ENCODE data around the gene ENDOV.

The ENDOV gene

DNA sequence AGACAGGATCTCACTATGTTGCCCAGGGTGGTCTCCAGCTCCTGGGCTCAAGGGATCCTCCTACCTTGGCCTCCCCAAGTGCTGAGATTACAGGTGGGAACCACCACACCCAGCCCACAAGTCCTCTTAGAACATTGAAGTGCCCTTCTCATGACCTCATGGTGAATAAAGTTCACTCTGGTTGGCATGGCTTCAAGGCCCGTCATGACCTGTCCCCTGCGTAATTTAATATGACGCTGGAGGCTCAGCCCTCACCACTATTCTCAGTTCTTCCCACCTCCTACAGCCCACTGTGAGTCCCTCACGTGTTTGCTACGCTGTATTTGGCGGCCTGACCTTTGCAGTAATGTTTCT lies 1.9 kb downstream of the ENDOV start:
- DNase-seq, result no peak

DNA sequence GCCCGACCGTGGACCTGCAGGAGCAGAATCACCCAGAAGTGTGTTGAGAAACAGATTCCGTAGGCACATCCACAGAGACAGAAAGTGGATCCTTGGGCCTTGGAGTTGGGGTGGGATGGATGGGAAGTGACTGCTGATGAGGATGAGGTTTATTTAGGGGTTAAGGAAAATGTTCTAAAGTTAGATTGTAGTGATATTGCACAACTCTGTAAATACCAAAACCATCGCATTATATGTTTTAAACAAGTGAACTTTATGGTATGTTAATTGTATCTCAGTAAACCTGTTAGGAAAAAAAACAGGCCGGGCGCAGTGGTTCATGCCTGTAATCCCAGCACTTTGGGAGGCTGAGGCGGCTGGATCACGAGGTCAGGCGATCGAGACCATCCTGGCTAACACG lies 3.6 kb downstream of the ENDOV start:
- no peak for DNase-seq

DNA sequence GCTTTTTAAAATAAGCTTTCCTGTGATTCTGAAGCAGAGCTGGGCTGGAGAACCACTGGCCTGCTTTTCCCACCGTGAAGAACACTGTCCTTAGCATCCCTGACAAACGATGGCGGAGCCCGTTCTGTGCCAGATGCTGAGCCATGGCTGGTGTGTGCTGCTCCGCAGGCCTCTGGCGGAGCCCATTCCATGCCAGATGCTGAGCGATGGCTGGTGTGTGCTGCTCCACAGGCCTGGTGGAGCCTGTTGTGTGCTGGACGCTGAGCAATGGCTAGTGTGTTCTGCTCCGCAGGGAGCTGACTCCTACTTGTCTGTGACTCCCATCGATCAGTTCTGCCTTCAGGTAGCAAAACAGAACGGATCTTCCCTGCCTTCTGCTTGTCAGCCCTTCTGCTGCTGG lies 4.3 kb downstream of the ENDOV start:
- no peak for DNase-seq

DNA sequence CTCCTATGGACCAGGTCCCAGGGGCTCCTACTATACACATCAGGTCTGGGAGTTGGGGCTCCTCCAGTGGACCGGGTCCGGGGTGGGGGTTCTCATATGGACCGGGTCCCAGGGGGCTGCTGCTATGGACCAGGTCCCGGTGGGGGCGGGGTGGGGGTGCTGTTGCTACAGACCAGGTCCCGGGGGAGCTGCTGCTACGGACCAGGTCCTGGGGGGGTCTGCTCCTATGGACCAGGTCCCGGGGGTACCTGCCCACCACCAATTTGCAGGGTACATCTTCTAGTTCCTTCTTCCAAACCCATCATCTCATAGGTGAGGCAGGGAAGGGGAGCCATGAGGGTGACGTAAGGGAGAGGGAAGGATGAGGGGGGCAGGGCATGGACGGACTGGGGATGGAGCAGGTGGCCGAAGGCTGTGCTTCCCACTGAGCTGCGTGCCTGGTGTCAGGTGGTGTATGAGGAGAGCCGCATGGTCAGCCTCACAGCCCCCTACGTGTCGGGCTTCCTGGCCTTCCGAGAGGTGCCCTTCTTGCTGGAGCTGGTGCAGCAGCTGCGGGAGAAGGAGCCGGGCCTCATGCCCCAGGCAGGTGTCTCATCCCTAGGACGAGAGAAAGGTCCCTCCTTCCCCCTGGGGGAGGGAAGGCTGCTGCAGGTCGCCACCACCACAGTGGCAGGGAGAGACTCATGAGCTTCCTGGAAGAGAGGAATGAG lies 6.6 kb downstream of the ENDOV start:
- DNase-seq, result no peak

DNA sequence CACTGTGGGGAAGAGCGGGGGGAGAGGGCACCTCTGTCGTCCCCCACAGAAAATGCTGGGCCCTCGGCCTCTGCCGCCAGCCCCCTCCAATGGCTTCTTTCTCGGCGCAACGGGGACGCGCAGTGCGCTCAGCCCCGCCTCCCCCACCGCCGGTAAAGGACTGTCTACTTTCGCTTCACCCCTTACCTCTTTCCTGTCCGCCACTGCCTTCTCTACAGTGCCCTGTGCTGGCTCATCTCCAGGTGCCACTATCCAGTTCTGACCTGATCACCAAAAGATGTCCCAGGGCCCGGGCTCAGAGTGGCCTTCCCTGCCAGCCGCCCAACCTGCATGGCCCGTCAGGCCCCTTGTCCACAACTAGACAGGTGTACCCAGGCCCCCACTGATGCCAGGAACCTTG lies 7.3 kb downstream of the ENDOV start:
- no peak for DNase-seq

DNA sequence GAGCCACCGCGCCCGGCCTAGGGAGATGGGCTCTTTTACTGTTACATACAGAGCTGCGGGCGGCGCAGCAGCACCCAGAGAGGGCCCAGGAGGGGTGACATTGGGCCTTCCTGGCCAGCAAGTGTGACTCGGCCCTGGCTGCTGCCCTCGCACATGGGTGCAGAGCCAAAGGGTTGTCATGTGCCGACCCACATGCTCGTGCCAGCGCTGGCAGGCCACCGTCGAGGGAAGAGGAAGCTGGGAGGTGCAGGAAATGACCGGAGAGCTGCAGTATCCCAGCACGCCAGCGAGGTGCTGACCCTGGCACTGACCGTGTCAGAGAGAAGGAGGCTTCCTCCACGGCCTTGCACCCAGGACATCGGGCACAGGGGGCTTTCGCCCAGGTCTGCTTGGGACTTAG lies 8.0 kb downstream of the ENDOV start:
- no peak for DNase-seq

DNA sequence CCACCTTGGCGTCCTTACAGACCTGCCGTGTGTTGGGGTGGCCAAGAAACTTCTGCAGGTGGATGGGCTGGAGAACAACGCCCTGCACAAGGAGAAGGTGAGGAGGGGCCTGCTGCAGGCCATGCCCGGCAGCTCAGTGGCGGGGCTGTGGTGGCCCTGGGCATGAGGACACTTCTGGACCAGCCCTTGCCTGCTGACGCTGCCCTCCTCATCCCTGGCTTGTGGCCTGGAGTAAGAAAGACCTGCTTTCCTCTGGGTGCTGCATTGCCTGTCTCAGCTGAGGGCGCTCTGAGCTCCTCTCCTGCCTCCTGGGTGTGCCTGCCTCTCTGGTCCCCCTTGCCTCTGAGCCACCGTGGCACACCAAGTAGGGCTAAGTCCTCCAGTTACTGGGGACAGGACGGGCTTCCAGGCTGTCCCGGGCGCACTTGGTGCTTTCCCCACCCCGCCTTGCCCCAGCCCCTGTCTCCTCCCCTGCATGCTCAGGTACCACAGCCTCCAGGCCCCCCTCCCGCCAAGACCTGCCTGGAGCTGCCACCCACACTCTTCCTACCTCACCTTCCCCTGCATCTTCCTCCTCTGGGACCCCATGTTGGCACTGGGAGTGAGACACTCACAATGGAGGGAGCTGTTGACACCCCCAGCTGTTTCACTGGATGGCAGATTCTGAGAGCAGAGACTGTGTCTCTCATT lies 8.7 kb downstream of the ENDOV start:
- DNase-seq, result no peak

DNA sequence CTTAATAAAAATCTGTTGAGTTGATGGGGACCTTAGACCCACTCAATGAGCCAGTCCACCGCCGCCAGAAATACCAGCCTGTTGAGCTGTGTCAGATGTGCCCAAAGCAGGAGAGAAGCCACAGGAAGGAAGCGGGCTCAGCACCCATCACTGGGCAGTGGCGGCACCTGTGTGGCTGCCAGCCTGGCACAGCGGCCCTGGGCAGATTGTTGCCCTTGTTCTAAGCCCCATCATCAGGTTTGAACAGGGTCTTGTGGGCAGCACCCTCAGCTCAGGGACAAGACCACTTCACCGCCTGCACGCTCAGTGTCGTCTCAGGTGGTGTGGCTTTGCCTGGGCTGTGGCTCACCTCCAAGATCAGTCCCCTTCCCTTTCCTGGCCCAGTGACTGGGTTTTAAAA lies 9.3 kb downstream of the ENDOV start:
- DNase-seq, result no peak

DNA sequence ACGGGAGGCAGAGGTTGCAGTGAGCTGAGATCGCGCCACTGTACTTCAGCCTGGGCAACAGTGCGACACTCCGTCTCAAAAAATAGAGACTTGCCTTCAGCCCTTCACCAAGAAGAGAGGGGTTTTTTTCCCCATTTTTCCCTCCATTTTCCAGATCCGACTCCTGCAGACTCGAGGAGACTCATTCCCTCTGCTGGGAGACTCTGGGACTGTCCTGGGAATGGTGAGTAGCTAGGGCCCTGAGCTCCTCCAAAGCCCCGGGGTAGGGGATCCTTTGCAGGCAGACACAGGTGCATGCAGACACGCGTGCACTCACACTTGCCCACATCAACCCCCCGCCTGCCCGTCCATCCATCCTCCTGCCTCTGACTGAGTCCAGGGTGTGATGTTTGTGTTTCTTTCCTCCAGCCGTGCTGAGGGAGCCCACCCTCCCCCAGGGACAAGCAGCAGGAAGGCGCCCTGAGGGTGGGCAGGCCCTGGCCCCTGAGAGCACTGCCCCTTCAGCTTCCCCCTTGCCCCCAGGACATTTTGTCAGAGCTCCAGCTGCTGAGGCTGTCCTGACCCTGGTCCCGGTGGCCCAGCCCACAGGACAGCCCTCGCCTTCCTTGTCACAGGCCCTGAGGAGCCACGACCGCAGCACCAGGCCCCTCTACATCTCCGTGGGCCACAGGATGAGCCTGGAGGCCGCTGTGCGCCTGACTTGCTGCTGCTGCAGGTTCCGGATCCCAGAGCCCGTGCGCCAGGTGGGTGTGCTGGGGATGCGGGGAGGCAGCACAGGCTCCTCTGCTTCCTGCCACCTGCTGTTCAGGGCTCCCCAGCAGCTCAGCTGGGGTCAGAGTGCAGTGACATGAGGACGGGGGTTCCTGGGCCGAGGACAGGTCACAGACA lies 10.2 kb downstream of the ENDOV start:
- DNase-seq, result no peak

DNA sequence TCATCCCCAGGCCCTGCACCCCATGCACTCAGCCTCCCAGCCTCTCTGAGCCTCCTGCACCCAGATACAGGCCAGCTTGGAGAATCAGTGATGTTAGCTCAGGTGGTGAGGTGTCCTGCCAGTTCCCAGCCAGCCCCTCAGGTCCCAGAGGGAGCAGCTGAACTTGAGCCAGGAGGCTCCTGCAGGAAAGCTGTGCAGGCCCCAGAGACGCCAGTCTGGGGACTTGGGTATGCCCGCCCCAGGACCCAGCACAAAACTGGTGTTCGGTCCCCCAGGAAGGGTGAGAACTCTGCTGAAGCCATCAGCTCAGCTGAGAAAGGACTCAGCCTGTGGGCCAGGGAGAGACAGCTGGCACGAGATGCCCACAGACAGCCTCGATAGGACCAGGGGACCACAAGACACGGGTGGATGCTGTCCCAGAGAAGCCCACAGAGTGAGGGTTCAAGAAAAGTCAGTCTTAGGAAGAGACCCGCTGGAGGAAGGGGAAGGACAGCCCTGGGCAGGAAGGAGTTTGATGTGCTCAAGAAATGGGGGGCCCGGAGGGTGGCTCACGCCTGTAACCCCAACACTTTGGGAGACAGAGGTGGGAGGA lies 11.0 kb downstream of the ENDOV start:
- no peak for DNase-seq

DNA sequence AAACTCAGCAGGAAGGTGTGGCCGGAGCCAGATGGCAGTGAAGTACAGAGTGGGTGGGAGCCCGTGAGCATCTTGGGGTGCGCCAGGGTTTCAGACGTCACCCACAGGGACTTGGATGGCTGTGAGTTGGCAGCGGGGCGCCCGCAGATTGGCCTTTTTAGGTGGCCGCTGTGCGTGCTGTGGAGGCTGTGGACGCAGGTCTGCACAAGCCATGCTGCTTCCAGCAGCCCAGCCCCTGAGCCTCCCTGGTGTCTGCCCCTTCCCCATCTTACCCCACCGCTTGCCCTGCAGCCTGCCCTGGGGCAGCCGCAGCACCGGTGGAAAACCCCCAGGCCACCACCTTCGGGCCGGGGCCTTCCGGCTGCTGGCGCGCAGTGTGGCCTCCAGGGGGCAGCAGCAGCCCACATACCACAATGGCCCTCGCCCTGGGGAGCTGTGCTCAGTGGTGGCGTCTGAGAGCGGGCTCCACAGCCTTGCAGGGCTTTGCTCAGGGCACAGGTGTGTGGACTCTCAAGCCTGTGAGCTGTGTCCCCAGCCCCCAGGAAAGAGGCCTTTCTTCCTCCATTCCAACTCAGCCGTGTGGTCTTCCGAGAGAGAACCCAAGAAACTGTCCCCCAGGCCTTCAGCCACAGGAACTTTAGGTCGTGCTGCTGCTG lies 11.8 kb downstream of the ENDOV start:
- DNase-seq, result peak; percentile 90

DNA sequence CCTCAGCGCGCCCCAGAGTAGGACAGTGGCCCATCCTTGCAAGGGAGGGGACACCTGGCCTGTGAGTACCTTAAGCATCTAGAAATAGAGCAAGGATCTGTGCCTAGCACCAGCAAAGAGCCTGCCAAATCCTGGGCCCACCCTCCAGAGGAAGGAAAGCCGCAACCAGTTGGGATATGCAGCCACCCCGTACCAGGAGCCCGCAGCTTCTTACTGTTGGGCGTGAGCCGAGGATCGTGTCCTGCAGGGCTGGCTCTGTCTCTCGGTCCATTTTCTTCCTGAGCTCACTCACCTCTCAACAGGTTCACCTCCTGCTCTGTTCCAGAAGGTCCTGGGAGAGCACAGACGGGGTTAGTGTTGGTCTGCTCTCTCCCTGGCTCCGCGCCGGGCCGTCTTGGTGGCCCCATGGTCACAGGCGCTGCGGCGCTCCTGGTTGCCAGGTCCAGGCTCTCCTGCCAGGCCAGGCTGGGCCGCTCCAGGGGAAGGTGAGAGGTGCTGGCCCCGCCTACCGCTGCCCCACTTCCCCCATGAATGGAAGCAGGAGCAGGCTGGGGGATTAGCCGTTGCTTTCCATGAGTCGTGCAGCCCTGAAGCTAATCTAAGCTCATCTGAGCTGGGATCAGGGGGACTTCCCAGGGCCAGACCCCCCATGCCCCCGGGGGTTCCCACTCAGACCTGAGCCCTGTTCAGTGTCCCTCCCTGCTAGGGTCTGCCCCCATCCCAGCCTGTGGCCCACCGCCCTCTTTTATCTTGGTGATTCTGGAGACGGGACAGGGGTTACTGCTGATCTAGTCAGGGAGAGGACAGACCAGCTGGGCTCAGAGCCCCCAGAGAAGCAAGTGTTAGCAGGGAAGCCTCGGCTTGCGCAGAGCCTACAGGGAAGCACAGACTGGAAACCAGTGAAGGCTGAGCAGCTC lies 12.7 kb downstream of the ENDOV start:
- DNase-seq, result no peak

DNA sequence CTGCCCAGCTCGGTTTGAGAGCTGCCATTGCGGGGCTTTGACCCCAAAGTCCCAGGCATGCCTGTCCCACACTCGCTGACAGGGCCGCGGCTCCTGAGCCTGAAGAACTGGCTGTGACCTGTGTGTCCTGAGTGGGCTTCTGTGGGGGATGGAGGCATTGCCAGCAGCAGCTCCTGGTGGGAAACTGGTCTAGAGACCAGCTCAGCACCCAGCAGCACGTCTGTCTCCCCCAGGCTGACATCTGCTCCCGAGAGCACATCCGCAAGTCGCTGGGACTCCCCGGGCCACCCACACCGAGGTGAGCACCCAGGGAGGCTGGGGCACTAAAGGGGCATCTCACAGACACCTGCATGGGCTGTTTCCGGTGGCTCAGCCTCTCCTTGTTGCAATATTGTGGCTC lies 13.4 kb downstream of the ENDOV start:
- DNase-seq, result no peak

DNA sequence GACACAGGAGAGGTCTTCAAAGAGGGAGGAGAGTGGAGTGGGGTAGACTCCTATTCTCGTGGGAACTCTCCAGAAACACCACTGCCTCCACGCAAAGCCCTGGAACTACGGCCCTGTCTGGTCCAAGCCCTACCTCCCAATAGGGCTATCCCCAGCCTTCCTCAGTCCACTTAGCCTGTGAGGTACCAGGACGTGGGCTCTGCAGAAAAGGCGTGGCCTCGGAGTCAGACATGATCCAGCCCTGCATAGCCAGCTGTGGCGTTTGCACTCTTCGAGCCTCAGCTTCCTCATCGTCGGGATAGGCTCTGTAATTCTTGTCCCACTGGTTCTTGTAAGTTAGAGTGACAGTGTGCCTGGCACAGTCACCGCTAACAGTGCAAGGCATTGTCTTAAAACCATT lies 13.8 kb downstream of the ENDOV start:
- no peak for DNase-seq

DNA sequence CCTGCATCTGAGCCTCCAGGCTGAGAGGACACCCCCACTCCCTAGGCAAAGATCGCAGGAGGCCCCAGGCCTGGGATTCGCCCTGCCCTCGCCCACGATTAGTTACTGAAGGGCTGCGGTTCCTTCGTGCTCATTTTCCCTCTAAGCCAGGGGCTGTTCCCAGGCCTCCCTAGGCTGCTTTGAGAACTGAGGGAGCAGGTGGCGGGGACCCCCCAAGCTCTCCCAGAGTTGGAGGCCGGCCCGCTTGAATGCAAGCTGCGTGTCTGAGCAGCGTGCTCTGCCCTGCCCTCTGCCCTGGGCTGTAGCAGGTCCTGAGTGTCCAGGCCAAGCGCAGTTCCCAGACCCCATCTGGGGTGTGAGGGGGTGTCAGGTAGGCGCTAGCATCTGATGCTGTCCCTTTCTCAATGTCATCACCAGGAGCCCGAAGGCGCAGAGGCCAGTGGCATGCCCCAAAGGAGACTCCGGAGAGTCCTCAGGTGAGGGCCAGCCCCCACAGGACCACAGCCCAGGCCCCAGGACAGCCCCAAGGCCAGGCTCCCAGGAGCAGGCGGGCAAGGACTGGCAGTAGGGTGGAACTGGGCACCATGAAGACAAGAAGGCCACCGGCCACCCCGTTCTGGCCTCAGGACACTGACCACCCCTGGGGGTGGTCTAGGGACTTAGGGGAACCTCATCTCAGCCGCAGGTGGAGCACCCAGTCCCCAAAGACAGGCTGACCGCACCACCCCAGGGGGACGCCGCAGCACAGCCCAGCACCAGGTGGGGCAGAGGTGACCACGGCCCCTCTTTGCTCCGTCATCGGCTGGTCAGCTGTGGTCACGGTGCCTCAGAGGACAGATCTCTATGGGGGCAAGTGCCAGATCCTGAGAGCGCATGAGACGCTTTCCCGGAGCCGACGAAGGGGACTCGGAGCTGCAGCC lies 14.6 kb downstream of the ENDOV start:
- no peak for DNase-seq

DNA sequence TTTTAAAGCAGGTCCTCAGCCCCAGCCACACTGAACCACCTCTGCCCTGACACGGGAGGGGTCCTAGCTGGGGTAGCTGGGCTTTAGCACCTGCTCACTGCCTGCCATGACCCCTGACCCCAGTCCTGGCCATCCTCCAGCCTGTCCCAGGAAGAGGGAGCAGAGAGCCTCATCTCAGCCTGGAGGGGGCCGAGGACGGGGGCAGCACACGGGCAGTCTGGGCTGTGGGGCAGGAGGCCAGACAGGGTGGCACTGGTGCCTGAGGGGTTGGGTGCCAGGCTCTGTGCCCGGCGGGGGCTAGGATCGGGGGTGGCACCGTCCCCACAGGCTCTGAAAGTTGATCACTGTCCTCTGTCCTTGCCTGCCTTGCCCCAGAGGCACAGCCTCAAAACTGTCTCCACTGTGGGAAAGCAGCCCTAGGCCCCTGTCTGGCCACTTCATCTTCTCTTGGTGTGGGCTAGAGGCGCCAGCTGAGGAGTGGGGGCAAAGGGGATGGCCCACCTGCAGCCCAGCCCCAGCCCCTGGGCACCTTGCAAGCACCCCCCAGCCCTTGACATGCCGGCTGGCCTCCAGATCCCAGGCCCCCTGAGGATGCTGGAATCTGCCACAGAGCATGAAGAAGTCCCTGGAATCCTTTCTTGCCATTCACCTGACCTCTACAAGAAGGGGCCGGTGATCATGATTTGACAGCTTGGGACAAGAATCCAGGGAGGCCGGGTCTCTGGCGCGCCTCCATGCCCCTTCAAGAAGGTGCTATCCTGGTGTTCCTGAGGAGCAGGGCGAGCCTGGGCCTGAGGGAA lies 15.7 kb downstream of the ENDOV start:
- DNase-seq, result no peak

DNA sequence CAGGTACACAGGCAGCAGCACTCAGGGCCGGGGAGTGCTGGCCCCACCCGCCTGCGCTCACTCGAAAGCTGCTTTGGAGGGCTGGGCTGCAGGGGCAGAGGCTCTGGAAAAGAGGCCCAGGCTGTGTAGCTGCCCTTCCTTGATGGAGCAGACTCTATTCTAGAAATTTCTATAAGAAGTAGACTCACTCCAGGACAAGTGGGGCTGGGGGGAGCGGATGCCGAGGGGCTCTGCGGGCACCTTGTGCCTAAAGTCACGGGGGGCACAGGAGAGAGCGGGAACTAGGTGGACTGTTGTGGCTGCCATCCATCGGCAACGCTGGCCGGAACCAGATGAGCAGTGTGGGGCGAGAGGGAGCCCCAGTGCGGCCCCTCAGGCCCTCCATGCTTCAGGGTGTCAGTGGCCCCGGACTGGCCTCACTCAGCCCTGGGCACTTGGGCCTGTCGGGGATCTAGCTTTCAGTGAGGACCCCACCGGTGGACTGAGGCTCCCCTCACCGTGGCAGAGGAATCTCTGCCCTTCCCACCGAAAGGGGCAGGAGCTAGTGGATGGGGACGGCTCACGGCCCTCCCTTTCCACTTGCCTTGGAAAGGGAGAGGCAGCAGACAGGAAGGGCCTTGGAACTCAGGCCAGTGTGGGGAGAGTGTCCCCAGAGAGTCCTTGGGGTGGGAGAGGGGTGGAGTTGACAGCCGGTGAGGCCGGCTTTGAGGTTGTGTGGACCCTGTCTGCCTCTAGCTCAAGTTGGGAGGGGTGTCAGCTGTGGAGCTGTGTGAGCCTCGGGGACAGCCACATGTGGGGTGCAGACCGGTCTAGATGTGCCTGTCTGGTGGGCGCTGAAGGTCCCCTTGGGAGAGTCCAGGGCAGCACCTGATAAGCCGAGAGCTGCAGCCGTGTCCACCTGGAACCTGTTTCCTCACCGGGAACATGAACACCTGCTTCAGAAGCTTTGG lies 16.6 kb downstream of the ENDOV start:
- no peak for DNase-seq

DNA sequence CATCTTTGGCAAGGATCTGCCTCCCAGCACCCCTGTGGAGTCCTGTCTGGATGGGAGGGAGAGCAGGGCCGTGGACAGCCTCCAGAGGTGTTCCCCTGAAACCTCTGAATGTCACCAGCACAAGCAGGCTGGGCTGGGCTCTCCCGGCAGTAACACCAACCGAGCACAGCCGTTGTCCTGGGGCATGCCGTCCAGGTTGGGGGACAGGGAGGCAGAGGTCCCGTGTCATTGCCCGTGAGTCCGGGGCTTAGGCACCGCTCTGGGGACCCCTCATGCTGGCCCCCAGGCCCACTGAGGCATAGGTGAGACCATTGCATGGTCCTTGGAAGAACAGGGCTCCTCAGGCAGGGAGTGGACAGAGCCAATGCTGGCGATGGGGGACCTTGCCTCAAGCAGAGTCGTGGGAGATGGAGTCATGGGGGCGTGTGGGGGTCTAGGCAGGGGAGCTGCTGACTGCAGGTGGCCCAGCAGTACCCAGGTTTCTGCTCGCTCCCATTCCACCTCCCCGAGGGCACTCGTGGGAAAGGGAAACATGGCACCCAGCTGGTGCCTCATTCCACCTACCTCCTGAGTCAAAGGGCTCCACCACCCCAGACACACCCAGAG lies 17.5 kb downstream of the ENDOV start:
- no peak for DNase-seq

Measured in activated CD4-positive, alpha-beta T cell treated with anti-CD3 and anti-CD28 coated beads, Interleukin-2, amount 50 U/mL, for 48 hours (primary cell).